ENCODE data around the gene TRIM7. TPM values are rescaled to one million over a fixed set of nuclear protein-coding genes. Genes with fewer than 3 reads are reported as not detected.

The TRIM7 gene
- total RNA-seq, result 1.2 and 2.8 TPM in 2 replicates

DNA sequence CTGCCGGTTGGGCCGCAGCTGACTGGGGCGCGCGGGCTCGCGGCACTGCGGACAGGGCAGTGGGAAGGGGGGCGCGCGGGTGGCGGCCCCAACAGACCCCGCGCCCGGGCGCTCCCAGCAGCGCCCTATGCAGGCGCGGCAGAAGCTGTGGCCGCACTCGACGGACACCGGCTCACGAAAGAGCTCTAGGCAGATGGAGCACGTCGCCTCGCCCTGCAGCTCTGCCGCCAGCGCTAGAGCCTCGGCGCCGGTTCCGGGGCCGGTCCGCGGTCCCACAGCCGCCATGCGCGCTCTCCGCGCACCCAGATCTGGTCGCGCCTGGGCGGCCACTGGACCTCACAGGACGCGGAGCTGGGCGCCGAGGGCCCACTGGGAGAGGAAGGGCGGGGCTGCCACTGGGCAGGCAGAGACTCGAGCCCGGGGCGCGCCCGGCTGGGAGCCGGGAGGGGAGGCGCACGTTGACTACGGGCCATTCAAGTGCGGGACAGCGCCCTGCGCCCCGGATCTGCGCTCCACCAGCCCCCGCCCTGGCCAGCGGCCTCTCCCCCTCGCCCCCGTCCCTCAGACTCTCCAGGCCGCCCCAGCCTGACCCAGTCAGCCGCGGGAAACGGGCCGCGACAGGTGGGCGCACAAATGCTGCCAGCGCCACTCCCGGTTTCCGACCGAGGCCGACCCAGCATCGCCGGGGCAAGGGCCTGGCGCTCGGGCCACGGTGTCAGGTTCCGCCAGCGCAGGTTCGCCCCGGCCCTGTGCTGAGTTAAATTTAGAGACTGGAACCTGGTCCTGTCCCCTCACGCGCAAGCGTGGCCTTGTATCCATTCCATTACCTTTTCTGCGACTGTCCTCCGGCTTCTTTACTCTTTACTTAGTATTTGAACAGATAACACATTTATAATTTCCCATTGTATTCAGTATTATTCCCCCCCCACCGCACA is at the start of gene TRIM7:
TSS of gene TRIM7 (minus strand) at position 371 of the 935 bp plus-strand sequence. CDS start at position 285, 86 bp downstream.

DNA sequence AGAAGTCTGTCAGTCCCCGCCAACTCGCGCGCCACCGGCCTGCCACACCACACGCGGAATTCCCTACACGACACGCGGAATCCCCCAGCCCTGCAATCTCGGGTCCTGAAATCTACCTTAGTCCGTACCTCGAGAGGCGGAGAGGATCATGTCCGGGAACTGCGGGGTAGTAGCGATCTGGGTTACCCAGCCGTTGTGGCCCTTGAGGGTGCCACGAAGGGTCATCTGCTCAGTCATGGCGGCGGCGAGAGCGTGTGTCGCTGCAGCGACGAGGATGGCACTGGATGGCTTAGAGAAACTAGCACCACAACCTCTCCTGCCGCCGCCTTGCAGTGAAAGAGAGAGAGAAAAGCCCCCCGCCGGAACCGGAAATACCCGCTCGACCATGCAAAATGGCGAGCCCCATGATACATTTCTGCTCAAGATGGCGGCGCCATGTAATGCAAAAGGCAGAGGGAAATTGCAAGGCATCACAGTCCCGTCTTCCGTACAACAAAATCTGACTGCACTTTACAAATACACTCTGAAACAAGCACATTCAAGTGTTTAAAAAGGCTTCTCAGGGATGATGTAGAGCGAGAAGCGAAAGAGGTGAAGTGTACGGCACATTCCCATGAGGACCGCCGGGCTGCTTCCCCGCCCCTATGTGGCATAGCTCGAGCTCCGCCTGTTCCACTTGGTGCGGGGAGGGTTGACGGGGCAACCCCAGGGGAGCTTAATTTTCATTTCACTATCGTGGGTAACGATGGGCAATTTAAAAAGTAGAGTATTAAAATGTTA is 38.8 kb upstream of the TRIM7 start, which contains the start of gene RACK1:
TSS of gene RACK1 (minus strand) at position 343 of the 780 bp plus-strand sequence. CDS start at position 237, 106 bp downstream.

DNA sequence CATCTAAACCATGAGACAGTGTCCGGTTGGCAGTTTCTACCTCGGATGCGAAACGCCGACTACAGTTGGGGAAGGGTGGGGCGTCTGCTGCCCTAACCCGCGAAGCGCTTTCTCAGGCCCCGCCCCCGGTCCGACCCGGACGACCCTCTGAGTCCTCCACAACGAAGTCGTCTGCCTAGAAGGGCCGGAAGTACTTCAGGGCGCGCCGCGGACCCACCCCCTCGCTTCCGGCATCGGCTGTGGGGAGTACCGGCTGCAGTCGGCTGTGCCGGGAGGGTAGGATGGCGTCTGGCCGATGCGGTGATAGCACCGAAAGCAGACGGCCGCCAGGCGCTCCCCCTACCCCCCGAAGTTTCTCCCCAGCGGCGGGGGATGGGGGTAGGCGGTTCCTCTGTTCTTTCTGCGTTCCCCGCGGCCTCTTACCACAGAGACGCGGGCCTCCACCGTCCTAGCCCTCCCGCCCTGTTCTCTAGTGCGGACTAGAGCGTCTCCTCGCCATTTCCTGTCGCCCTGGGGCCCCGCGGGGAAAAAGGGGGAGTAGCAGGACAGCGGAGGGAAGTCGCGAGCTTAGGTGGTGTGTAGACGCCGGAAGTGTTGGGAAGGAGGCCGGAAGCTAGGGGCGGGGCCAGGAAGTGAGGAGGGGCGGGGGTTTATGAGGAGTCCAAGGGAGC is 18.2 kb upstream of the TRIM7 start, which contains the start of gene TRIM41:
TSS of gene TRIM41 (plus strand) at position 224 of the 671 bp plus-strand sequence. CDS start 719 bp downstream, outside the sequence.

DNA sequence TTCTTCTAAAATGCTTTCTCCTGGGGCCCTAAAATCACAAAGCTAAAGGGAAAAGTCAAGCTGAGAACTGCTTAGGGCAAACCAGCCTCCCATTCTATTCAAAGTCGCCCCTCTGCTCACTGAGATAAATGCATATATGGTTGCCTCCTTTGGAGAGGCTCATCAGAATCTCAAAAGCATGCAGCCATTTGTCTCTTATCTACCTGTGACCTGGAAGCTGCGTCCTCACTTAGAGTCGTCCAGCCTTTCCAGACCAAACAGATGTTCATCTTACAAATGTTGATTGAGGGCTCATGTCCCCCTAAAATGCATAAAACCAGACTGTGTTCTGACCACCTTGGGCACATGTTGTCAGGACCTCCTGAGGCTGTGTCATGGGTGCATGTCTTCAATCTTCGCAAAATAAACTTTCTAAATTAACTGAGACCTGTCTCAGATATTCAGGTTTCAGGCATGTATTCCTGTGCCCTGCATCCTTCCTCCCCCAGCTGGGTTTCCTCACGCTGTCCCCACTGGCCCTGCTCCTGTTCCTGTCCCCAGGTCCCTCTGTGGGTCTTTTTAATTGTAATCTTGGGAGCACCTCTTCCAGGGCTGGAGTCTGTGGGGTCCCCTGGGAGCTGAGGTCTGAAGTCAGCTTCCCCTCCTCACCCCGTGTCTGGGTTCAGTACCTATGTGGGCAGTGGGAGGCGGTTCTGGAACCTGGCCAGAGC is 57.9 kb downstream of the TRIM7 start, which contains the start of gene OR2V2:
TSS of gene OR2V2 (plus strand) at position 660 of the 710 bp plus-strand sequence. CDS start 7,357 bp downstream, outside the sequence.

Other genes starting within 250 kb of the TRIM7 start
- not detected in 2 replicates for gene BTNL3, start 216.3 kb downstream of the TRIM7 start, total RNA-seq
- not detected in 2 replicates for gene BTNL9, start 164.9 kb downstream of the TRIM7 start, total RNA-seq
- not detected in 2 replicates for gene OR2V1, start 74.0 kb downstream of the TRIM7 start, total RNA-seq
- not detected in 2 replicates for gene OR2V2, start 57.6 kb downstream of the TRIM7 start, total RNA-seq
- gene TRIM41, start 18.1 kb upstream of the TRIM7 start, total RNA-seq, result 14.2 and 15.9 TPM in 2 replicates
- gene RACK1, start 38.7 kb upstream of the TRIM7 start, total RNA-seq, result 5,283 and 5,860 TPM in 2 replicates
- gene TRIM52, start 55.9 kb upstream of the TRIM7 start, total RNA-seq, result 3.4 and 5.2 TPM in 2 replicates
- 0.09 and 0.14 TPM in 2 replicates for gene OR4F3, start 162.1 kb upstream of the TRIM7 start, total RNA-seq